Measurements from ENCODE around the gene XCL1.
"Not testable (repeated sequence)": the region's sequence is repeated elsewhere in the genome, so short reads cannot be mapped to it uniquely, and the experiment has no call there.

Gene XCL1

GRCh38 chr1:168576245-168576688, at the start of gene XCL1:
TSS of gene XCL1 (plus strand) at chr1:168576605. CDS start at chr1:168576638, 33 bp downstream.
- not testable (repeated sequence) for DNase-seq

- DNase-seq: no peak
Measured at GRCh38 chr1:168529518-168529917, 46.9 kb upstream of the XCL1 start.

GRCh38 chr1:168531615-168532345, 44.6 kb upstream of the XCL1 start:
- DNase-seq: peak; percentile 33

GRCh38 chr1:168535536-168535935, 40.9 kb upstream of the XCL1 start:
- peak; percentile 37 for DNase-seq

GRCh38 chr1:168540798-168541197, 35.6 kb upstream of the XCL1 start:
- not testable (repeated sequence) for DNase-seq

- not testable (repeated sequence) for DNase-seq
Measured at GRCh38 chr1:168542978-168543377, 33.4 kb upstream of the XCL1 start.

- DNase-seq: not testable (repeated sequence)
Measured at GRCh38 chr1:168543840-168544498, 32.4 kb upstream of the XCL1 start, which contains the start of gene XCL2. TSS of gene XCL2 (minus strand) at chr1:168543997. CDS start at chr1:168543964, 33 bp downstream.

GRCh38 chr1:168545678-168546552, 30.5 kb upstream of the XCL1 start:
- not testable (repeated sequence) for DNase-seq

GRCh38 chr1:168546553-168546895, 29.9 kb upstream of the XCL1 start:
- DNase-seq: not testable (repeated sequence)

- no peak for DNase-seq
Measured at GRCh38 chr1:168550971-168551370, 25.4 kb upstream of the XCL1 start.

- no peak for DNase-seq
Measured at GRCh38 chr1:168551688-168552087, 24.7 kb upstream of the XCL1 start.

- no peak for DNase-seq
Measured at GRCh38 chr1:168552961-168553360, 23.4 kb upstream of the XCL1 start.

- no peak for DNase-seq
Measured at GRCh38 chr1:168553680-168554553, 22.5 kb upstream of the XCL1 start.

- no peak for DNase-seq
Measured at GRCh38 chr1:168554603-168555483, 21.6 kb upstream of the XCL1 start.

- no peak for DNase-seq
Measured at GRCh38 chr1:168555508-168556046, 20.8 kb upstream of the XCL1 start.

- no peak for DNase-seq
Measured at GRCh38 chr1:168556647-168557046, 19.8 kb upstream of the XCL1 start.

- no peak for DNase-seq
Measured at GRCh38 chr1:168560370-168560769, 16.0 kb upstream of the XCL1 start.

GRCh38 chr1:168561989-168562388, 14.4 kb upstream of the XCL1 start:
- DNase-seq: no peak

GRCh38 chr1:168565825-168566224, 10.6 kb upstream of the XCL1 start:
- DNase-seq: no peak

GRCh38 chr1:168567007-168567406, 9.4 kb upstream of the XCL1 start:
- DNase-seq: no peak

- no peak for DNase-seq
Measured at GRCh38 chr1:168567568-168567967, 8.8 kb upstream of the XCL1 start.

Data from CD4-positive, alpha-beta T cell treated with Interleukin-17A for 4 hours (primary cell).